Right lobe of liver (tissue), 4 donors: ENCODE measurements around the gene NSUN4.

Source experiments
- CTCF ChIP-seq, 4 donors: fragments of 200-600 bp in 3 of 4; fragments of 450-650 bp in 1 of 4; IDR thresholded peaks; one replicate each; pipeline versions ENCODE4 v1.5.1 to v1.8.0; 2016 to 2022; ENCODE audit warnings: antibody characterized with exemption in 4 of 4, mild to moderate bottlenecking in 2 of 4
- POLR2A ChIP-seq: fragments of 450-650 bp; IDR thresholded peaks from one replicate; pipeline ENCODE4 v1.6.1; 2017; ENCODE audit warnings: antibody characterized with exemption, mild to moderate bottlenecking
- donor health status: DM: no; HTN: no; CAD: no.
- donor health status: DM: no; HTN: no; CAD: no.
- donor health status: DM: no; HTN: yes; CAD: no.

GRCh38 chr1:46310321-46310720 lies 30.3 kb upstream of the NSUN4 start:
- TF ChIP-seq CTCF (IDR thresholded peaks at IDR 0.05) (no peak), POLR2A (no peak)
